Measurements from ENCODE around the gene FAM193A.
"Not testable (repeated sequence)": the region's sequence is repeated elsewhere in the genome, so short reads cannot be mapped to it uniquely, and the experiment has no call there.

DNA sequence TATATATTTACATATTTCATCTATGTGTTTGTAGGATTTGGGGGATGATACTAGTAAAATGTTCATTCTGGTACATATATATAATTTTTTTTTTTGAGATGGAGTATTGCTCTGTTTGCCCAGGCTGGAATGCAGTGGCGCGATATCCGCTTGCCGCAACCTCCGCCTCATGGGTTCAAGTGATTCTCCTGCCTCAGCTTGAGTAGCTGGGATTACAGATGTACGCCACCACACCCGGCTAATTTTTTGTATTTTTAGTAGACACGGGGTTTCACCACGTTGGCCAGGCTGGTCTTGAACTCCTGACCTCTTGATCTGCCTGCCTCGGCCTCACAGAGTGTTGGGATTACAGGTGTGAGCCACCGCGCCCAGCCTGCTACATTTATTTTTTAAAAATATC, 55.6 kb downstream of the FAM193A start:
- TF ChIP-seq, protein P1, sequence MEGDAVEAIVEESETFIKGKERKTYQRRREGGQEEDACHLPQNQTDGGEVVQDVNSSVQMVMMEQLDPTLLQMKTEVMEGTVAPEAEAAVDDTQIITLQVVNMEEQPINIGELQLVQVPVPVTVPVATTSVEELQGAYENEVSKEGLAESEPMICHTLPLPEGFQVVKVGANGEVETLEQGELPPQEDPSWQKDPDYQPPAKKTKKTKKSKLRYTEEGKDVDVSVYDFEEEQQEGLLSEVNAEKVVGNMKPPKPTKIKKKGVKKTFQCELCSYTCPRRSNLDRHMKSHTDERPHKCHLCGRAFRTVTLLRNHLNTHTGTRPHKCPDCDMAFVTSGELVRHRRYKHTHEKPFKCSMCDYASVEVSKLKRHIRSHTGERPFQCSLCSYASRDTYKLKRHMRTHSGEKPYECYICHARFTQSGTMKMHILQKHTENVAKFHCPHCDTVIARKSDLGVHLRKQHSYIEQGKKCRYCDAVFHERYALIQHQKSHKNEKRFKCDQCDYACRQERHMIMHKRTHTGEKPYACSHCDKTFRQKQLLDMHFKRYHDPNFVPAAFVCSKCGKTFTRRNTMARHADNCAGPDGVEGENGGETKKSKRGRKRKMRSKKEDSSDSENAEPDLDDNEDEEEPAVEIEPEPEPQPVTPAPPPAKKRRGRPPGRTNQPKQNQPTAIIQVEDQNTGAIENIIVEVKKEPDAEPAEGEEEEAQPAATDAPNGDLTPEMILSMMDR (IDR thresholded peaks at IDR 0.05; ENCODE audit: low read depth, low read length), result not testable (repeated sequence)
- TF ChIP-seq EZH2phosphoT487 (IDR thresholded peaks at IDR 0.05; ENCODE audit: low read depth), result not testable (repeated sequence)

Data from OCI-LY3 (cell line).